ENCODE data around the gene TIGD1. TPM values are rescaled to one million over a fixed set of nuclear protein-coding genes. Genes with fewer than 3 reads are reported as not detected.
A peak's percentile ranks its signal among the peaks of the same experiment; 100 is the strongest.

Gene TIGD1
- total RNA-seq, 1 donor from 2014 or later: 10.6 TPM

- DNase-seq (ENCODE audit: low spot score in 2 of 2) (no peak), FAIRE-seq (no peak)
Observed at GRCh38 chr2:232504438-232504837, 45.9 kb downstream of the TIGD1 start.

DNA sequence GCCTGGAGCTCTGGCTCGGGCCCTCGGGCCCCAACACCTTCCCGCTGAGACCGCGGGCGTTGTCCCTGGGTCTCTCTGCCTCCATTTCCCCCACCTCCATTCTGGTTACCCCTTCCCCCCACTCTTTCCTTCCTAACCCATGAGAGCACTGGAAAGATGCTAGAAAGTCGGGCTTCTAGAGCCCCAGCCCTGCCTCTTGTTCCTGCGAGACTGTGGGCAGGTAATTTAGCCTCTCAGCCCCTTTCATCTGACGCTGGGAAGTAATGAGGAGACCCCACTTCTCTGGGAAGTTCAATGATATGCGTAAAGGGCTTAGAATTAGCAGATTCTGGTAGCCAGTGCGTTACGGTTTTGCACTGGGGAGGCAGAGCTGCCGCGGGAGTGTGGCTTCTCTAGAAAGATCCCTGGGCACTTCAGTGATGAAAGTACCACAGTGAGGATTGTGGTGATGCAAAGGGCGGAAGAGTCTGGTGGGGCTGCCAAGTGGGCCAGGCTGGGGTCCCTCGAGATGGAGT lies 46.5 kb downstream of the TIGD1 start:
- DNase-seq (ENCODE audit: low spot score in 2 of 2): no peak
- FAIRE-seq: no peak

DNA sequence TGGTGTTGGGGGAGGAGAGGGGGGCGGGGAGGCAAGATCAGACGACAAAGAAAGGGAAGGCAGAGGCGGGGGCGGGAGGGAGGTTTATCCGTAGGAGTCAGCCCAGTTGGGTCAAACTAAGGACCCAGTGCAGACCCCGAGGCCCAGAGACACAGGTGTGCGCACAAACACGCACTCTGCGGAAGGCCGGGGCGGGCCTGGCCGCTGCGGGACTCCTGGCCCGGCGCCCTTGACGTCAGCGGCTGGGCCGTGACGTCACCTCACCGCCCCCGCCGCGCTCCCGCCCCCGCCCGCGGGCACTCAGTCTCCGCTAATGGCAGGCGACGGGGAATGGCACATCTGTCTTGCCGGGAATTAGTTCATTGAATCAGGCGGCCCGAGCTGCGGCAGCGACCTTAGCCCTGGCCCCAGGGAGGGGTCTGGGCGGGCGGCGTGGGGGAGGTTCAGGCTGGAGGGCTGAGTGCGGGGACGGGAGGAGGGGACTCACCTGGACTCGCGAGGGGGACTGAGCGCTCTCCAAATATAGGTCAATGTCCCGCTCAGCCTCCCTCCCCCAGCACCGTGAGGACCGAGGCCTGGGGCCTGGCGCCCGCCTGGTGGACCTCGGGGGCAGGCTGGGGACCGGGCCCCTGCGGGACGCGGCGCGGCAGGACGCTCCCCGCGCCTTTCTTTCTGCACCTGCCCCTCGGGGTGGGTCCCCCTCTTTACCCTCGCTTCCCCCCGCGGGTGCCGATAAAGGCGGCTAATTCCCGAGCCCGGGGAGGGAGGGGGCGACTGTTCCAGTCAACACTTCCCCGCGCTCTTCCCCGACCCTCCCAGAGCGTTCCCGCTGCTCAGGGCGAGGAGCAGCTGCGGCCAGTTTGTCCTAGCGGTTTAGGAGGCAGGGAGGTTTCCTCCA lies 47.2 kb downstream of the TIGD1 start:
- DNase-seq (ENCODE audit: low spot score in 2 of 2) (peak; percentile 57 to 86), FAIRE-seq (no peak)

DNA sequence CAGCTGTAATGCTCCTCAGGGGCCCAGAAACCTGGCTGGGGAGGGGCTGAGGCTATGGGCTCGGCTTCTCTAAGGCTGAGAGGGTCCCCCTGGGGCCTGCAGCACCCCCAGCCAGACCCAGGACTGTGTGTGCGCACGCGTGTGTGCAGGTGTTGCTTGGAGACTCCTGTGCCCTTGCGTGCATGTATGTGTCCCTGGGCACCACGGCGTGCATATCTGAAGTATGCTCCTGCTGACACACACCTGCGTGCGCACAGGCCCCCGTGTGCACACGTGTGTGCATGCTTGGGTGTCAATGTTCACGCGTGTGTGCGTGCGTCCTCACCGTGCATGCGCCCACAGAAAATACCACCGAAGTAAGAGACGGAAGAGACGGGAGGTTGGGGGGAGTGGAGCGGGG lies 47.8 kb downstream of the TIGD1 start:
- no peak for DNase-seq (ENCODE audit: low spot score in 2 of 2)
- no peak for FAIRE-seq

GRCh38 chr2:232501794-232502390 lies 48.5 kb downstream of the TIGD1 start:
- DNase-seq (ENCODE audit: low spot score in 2 of 2) (no peak), FAIRE-seq (no peak)

DNA sequence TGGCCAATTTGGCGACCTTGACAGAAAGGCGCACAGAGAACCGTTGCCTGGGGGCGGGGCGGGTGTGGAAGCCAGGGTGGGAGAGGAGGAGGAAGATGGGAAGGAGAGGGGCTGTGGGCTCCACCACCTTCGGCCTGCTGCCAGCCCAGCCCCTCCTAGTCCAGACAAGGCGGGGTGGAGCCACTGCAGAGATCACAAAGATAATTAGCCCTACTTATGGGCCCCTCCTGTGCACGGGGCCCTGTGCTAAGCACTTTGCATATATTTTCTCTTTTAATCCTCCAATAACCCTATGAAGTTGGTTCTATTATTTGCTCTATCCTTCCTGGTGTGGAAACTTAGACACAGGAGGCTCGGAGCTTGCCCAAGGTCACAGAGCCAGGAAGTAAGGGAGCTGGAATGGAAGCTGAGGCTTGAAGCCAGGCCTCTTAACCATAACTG lies 49.0 kb downstream of the TIGD1 start:
- no peak for DNase-seq (ENCODE audit: low spot score in 2 of 2)
- FAIRE-seq: no peak

DNA sequence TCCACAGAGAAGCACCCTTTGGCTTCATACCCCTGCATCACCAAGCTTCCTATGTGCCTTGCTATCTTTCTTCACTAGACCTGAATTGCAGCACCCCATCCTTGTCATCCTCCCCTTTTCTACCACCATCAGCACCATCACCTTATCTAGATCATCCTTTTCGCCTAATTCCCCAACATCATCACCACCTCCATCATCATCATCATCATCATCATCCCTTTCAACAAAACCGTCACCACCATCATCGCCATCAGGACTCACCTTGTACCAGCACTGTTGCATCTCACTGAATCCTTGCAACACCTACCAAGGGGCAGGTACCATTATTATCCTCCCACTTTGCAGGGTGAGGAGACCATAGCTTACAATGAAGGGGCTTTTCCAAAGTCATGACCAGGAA lies 51.9 kb downstream of the TIGD1 start:
- no peak for DNase-seq (ENCODE audit: low spot score in 2 of 2)
- FAIRE-seq: no peak

Other genes with a start within 250 kb of the TIGD1 start
- gene ALPP, start 171.8 kb downstream of the TIGD1 start, total RNA-seq: not detected
- not detected for gene ALPG, start 143.7 kb downstream of the TIGD1 start, total RNA-seq
- gene ALPI, start 94.4 kb downstream of the TIGD1 start, total RNA-seq: not detected
- gene ECEL1, start 62.7 kb downstream of the TIGD1 start, total RNA-seq: 2.4 TPM
- under 0.01 TPM for gene PRSS56, start 30.2 kb downstream of the TIGD1 start, total RNA-seq
- not detected for gene CHRND, start 24.4 kb downstream of the TIGD1 start, total RNA-seq
- gene CHRNG, start 10.9 kb downstream of the TIGD1 start, total RNA-seq: not detected
- 38.3 TPM for gene EIF4E2, start 132 bp upstream of the TIGD1 start, total RNA-seq
- 0.82 TPM for gene EFHD1, start 83.0 kb upstream of the TIGD1 start, total RNA-seq
- gene GIGYF2, start 146.8 kb upstream of the TIGD1 start, total RNA-seq: 98.2 TPM
- gene KCNJ13, start 226.0 kb upstream of the TIGD1 start, total RNA-seq: 1.6 TPM